Activated CD4-positive, alpha-beta memory T cell treated with anti-CD3 and anti-CD28 coated beads, Interleukin-2, amount 10 ng/mL, durations not matched to agents 7 days and 5 days (primary cell): ENCODE results near the gene LUZP4. TPM values are rescaled to one million over a fixed set of nuclear protein-coding genes. Genes with fewer than 3 reads are reported as not detected.

Source experiments
- CTCF ChIA-PET: fragments of 350-600 bp; sonication (Branson Sonifier 250); formaldehyde crosslinking; loops from one replicate; lab custom pipeline; 2021; ENCODE audit warnings: antibody characterized with exemption, inconsistent platforms; lab: Charles Lee
- POLR2A ChIA-PET: fragments of 350-600 bp; sonication (Branson Sonifier 250); formaldehyde crosslinking; loops from one replicate; lab custom pipeline; 2021; ENCODE audit warnings: antibody characterized with exemption; lab: Charles Lee
- DNase-seq: peaks from one replicate; pipeline ENCODE4 v3.0.0-alpha.2; 2020
- H3K27ac Mint-ChIP-seq: one replicate; pipeline ENCODE4 v1.8.0; 2021; ENCODE audit warnings: mild to moderate bottlenecking, mixed read lengths
- H3K27me3 Mint-ChIP-seq: one replicate; pipeline ENCODE4 v1.8.0; 2021; ENCODE audit warnings: mixed read lengths
- H3K36me3 Mint-ChIP-seq: one replicate; pipeline ENCODE4 v1.8.0; 2021; ENCODE audit warnings: low read depth, mixed read lengths
- H3K4me1 Mint-ChIP-seq: one replicate; pipeline ENCODE4 v1.8.0; 2021; ENCODE audit warnings: mixed read lengths
- H3K4me3 Mint-ChIP-seq: one replicate; pipeline ENCODE4 v1.8.0; 2021; ENCODE audit warnings: mild to moderate bottlenecking, mixed read lengths
- H3K9me3 Mint-ChIP-seq: one replicate; pipeline ENCODE4 v1.8.0; 2021; ENCODE audit warnings: mixed read lengths
- total RNA-seq, 2 experiments: library from RNA; stranded (reverse); gene quantifications; one replicate each; pipeline ENCODE4 v1.2.3, GENCODE V29; 2021

LUZP4 gene
- total RNA-seq, result not detected

DNA sequence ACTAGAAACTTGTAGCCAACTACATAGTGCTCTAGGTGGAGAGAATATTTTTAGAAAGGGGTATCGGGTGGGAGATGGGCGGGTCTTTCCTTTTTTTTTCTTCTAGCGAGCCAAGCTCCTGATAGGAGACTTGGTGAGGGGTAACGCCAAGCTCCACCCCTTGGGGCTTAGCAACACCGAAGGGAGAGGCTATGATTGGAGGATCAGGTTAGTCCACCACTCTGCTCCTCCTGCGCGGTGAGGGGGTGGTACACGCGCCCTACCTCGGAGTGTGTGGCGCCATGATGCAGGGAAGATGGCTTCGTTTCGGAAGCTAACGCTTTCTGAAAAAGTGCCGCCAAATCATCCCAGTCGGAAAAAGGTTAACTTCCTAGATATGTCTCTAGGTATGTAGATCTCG, at the start of gene LUZP4:
LUZP4 (plus strand) TSS at position 251 of the 400 bp plus-strand sequence; CDS start at position 296, 45 bp downstream.
- POLR2A ChIA-PET, result no interaction called here
- no peak within 1 kb of the TSS for H3K4me3 Mint-ChIP-seq
- H3K4me1 Mint-ChIP-seq, result no peaks in the 10 kb centered on the region
- no peaks in the 10 kb centered on the region for H3K36me3 Mint-ChIP-seq
- no peak within 1 kb of the TSS for H3K27ac Mint-ChIP-seq
- CTCF ChIA-PET, result no interaction called here
- no peak for DNase-seq
- H3K9me3 Mint-ChIP-seq, result no peaks in the 10 kb centered on the region
- no peaks in the 10 kb centered on the region for H3K27me3 Mint-ChIP-seq

GRCh38 chrX:115251458-115252233, 37.9 kb upstream of the LUZP4 start:
- H3K4me3 Mint-ChIP-seq, result no peak overlapping the region
- no peaks in the 10 kb centered on the region for H3K27me3 Mint-ChIP-seq
- ChIA-PET CTCF (no interaction called here), POLR2A (no interaction called here)
- H3K9me3 Mint-ChIP-seq, result no peaks in the 10 kb centered on the region
- no peaks in the 10 kb centered on the region for H3K4me1 Mint-ChIP-seq
- DNase-seq, result no peak
- no peaks in the 10 kb centered on the region for H3K36me3 Mint-ChIP-seq
- H3K27ac Mint-ChIP-seq, result no peak overlapping the region

DNA sequence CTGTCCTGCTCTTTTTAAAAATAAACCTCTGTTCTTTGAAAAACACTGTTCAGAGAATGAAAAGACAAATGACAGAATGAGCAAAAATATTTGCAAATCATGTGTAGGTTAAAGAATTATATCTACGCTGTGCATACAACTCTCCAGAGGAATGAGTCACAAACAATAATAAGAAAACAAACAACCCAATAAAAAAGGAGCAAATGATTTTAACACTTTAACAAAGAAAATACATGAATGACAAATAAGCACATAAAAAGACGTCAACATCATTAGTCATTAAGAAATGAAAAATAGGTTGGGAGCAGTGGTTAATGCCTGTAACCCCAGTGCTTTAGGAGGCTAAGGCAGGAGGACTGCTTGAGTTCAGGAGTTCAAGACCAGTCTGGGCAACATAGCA, 34.5 kb upstream of the LUZP4 start:
- ChIA-PET CTCF (no interaction called here), POLR2A (no interaction called here)
- Mint-ChIP-seq H3K27ac (no peak overlapping the region), H3K4me1 (no peaks in the 10 kb centered on the region), H3K4me3 (no peak overlapping the region), H3K36me3 (no peaks in the 10 kb centered on the region), H3K9me3 (no peaks in the 10 kb centered on the region), H3K27me3 (no peaks in the 10 kb centered on the region)
- no peak for DNase-seq

DNA sequence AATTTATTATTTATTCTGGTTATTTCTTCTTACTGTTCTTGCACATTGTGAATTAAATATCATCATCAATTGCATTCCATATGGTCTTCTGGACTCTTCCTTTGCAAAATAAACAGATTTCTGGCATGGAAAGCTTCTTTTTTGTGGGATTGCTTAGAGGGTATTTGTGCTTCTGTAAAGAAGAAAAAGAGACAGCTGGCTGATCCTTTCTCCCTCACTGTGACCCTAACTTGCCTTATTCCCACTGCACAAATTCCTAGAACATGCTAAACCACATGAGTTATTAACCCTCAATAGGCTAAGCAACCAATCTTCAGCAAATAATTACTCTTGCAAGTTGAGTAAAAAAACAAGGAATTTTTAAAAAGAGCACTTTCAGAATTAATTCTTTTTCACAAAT, 31.8 kb upstream of the LUZP4 start:
- no peak overlapping the region for H3K4me3 Mint-ChIP-seq
- H3K36me3 Mint-ChIP-seq, result no peaks in the 10 kb centered on the region
- no peak for DNase-seq
- no peaks in the 10 kb centered on the region for H3K4me1 Mint-ChIP-seq
- POLR2A ChIA-PET, result no interaction called here
- H3K27ac Mint-ChIP-seq, result no peak overlapping the region
- H3K9me3 Mint-ChIP-seq, result no peaks in the 10 kb centered on the region
- CTCF ChIA-PET, result no interaction called here
- no peaks in the 10 kb centered on the region for H3K27me3 Mint-ChIP-seq

GRCh38 chrX:115259238-115259875, 30.2 kb upstream of the LUZP4 start:
- CTCF ChIA-PET, result no interaction called here
- no peaks in the 10 kb centered on the region for H3K9me3 Mint-ChIP-seq
- POLR2A ChIA-PET, result no interaction called here
- no peaks in the 10 kb centered on the region for H3K27me3 Mint-ChIP-seq
- H3K4me3 Mint-ChIP-seq, result no peak overlapping the region
- no peak for DNase-seq
- H3K27ac Mint-ChIP-seq, result no peak overlapping the region
- H3K4me1 Mint-ChIP-seq, result no peaks in the 10 kb centered on the region
- no peaks in the 10 kb centered on the region for H3K36me3 Mint-ChIP-seq

- H3K27me3 Mint-ChIP-seq, result no peaks in the 10 kb centered on the region
- no peaks in the 10 kb centered on the region for H3K9me3 Mint-ChIP-seq
- no peak overlapping the region for H3K27ac Mint-ChIP-seq
- ChIA-PET CTCF (no interaction called here), POLR2A (no interaction called here)
- no peak overlapping the region for H3K4me3 Mint-ChIP-seq
- no peaks in the 10 kb centered on the region for H3K36me3 Mint-ChIP-seq
- no peaks in the 10 kb centered on the region for H3K4me1 Mint-ChIP-seq
- DNase-seq, result no peak
Measured at GRCh38 chrX:115260330-115260729, 29.2 kb upstream of the LUZP4 start.

- ChIA-PET CTCF (no interaction called here), POLR2A (no interaction called here)
- H3K4me3 Mint-ChIP-seq, result no peak overlapping the region
- no peak overlapping the region for H3K27ac Mint-ChIP-seq
- DNase-seq, result no peak
- H3K36me3 Mint-ChIP-seq, result no peaks in the 10 kb centered on the region
- H3K27me3 Mint-ChIP-seq, result no peaks in the 10 kb centered on the region
- no peaks in the 10 kb centered on the region for H3K9me3 Mint-ChIP-seq
- H3K4me1 Mint-ChIP-seq, result no peaks in the 10 kb centered on the region
Measured at GRCh38 chrX:115261148-115261547, 28.4 kb upstream of the LUZP4 start.

DNA sequence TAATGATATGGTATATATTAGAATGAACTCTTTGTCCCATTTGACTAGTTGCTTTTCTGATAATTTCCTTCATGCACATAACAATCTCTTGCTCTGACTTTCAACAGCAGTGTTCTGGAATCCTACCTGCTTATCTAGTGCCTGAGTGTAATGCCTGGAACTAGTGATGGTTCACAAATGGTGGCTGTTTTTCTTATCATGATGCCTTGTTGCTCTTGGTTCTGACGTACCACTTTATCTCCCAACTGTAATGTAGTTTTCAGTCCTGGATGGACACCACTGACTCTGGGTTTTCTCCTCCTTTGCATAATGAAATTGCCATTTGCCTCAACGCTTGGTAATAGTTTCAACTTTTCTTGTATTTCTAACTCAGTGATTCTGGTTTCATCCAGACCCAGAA, 25.5 kb upstream of the LUZP4 start:
- no peaks in the 10 kb centered on the region for H3K4me1 Mint-ChIP-seq
- POLR2A ChIA-PET, result no interaction called here
- H3K27me3 Mint-ChIP-seq, result no peaks in the 10 kb centered on the region
- no peak overlapping the region for H3K4me3 Mint-ChIP-seq
- no peak for DNase-seq
- CTCF ChIA-PET, result no interaction called here
- no peaks in the 10 kb centered on the region for H3K9me3 Mint-ChIP-seq
- no peaks in the 10 kb centered on the region for H3K36me3 Mint-ChIP-seq
- no peak overlapping the region for H3K27ac Mint-ChIP-seq

DNA sequence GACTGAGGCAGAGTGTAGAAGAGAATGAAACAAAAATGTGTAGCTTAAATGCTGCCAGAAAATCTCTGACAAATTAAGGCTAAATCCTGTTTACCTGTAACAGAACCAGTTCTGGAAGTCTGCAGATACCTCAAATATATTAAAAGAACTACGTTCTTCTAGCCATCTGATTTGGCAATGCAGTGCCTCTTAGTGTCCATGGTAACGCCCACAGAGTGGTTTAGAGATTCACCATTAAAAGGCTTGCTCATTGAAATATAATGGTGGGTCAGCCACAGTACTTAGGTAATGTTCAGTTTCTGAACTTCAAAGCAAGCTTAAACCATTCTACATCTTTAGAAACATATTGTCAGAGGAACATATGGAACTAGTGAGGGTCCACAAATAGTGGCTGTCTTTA, 23.2 kb upstream of the LUZP4 start:
- Mint-ChIP-seq H3K4me1 (no peaks in the 10 kb centered on the region), H3K4me3 (no peak overlapping the region), H3K36me3 (no peaks in the 10 kb centered on the region), H3K27ac (no peak overlapping the region), H3K27me3 (no peaks in the 10 kb centered on the region), H3K9me3 (no peaks in the 10 kb centered on the region)
- DNase-seq, result no peak
- ChIA-PET POLR2A (no interaction called here), CTCF (no interaction called here)

- no peak for DNase-seq
- H3K27ac Mint-ChIP-seq, result no peak overlapping the region
- ChIA-PET CTCF (no interaction called here), POLR2A (no interaction called here)
- no peaks in the 10 kb centered on the region for H3K27me3 Mint-ChIP-seq
- H3K9me3 Mint-ChIP-seq, result no peaks in the 10 kb centered on the region
- no peaks in the 10 kb centered on the region for H3K4me1 Mint-ChIP-seq
- H3K4me3 Mint-ChIP-seq, result no peak overlapping the region
- no peaks in the 10 kb centered on the region for H3K36me3 Mint-ChIP-seq
Measured at GRCh38 chrX:115268421-115268820, 21.1 kb upstream of the LUZP4 start.

- H3K4me1 Mint-ChIP-seq, result no peaks in the 10 kb centered on the region
- no peak overlapping the region for H3K27ac Mint-ChIP-seq
- DNase-seq, result no peak
- ChIA-PET CTCF (no interaction called here), POLR2A (no interaction called here)
- H3K4me3 Mint-ChIP-seq, result no peak overlapping the region
- H3K36me3 Mint-ChIP-seq, result no peaks in the 10 kb centered on the region
- H3K27me3 Mint-ChIP-seq, result no peaks in the 10 kb centered on the region
- H3K9me3 Mint-ChIP-seq, result no peaks in the 10 kb centered on the region
Measured at GRCh38 chrX:115269051-115269683, 20.3 kb upstream of the LUZP4 start.

- no peak overlapping the region for H3K27ac Mint-ChIP-seq
- CTCF ChIA-PET, result no interaction called here
- H3K36me3 Mint-ChIP-seq, result no peaks in the 10 kb centered on the region
- no peaks in the 10 kb centered on the region for H3K9me3 Mint-ChIP-seq
- H3K27me3 Mint-ChIP-seq, result no peaks in the 10 kb centered on the region
- no peak overlapping the region for H3K4me3 Mint-ChIP-seq
- POLR2A ChIA-PET, result no interaction called here
- DNase-seq, result no peak
- no peaks in the 10 kb centered on the region for H3K4me1 Mint-ChIP-seq
Measured at GRCh38 chrX:115284877-115285276, 4.6 kb upstream of the LUZP4 start.

DNA sequence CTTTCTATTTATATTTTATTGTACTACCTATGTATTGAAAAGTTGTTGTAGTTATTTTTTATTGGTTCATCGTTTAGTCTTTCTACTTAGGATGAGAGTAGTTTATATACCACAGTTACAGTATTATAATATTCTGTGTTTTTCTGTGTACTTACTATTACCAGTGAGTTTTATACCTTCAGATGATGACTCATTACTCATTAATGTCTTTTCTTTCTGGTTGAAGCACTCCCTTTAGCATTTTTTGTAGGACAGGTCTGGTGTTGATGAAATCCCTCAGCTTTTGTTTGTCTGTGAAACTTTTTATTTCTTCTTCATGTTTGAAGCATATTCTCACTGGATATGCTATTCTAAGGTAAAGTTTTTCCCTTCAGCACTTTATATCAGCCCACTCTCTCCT, 7.7 kb downstream of the LUZP4 start:
- H3K36me3 Mint-ChIP-seq, result no peaks in the 10 kb centered on the region
- H3K4me3 Mint-ChIP-seq, result no peak overlapping the region
- H3K9me3 Mint-ChIP-seq, result no peaks in the 10 kb centered on the region
- H3K27ac Mint-ChIP-seq, result no peak overlapping the region
- POLR2A ChIA-PET, result no interaction called here
- DNase-seq, result no peak
- CTCF ChIA-PET, result no interaction called here
- no peaks in the 10 kb centered on the region for H3K27me3 Mint-ChIP-seq
- no peaks in the 10 kb centered on the region for H3K4me1 Mint-ChIP-seq
